HG02970 (cell line): ENCODE results near the gene MXI1.
"Not testable (repeated sequence)": the region's sequence is repeated elsewhere in the genome, so short reads cannot be mapped to it uniquely, and the experiment has no call there.

ENCODE experiments used
- ATAC-seq: cut with Tn5 transposase; IDR thresholded peaks from one replicate; pipeline ENCODE4 v1.9.1; 2021; ENCODE audit warnings: mild to moderate bottlenecking, moderate library complexity, moderate number of reproducible peaks; ENCODE audit not compliant: unreplicated experiment, low FRiP score

The MXI1 gene

DNA sequence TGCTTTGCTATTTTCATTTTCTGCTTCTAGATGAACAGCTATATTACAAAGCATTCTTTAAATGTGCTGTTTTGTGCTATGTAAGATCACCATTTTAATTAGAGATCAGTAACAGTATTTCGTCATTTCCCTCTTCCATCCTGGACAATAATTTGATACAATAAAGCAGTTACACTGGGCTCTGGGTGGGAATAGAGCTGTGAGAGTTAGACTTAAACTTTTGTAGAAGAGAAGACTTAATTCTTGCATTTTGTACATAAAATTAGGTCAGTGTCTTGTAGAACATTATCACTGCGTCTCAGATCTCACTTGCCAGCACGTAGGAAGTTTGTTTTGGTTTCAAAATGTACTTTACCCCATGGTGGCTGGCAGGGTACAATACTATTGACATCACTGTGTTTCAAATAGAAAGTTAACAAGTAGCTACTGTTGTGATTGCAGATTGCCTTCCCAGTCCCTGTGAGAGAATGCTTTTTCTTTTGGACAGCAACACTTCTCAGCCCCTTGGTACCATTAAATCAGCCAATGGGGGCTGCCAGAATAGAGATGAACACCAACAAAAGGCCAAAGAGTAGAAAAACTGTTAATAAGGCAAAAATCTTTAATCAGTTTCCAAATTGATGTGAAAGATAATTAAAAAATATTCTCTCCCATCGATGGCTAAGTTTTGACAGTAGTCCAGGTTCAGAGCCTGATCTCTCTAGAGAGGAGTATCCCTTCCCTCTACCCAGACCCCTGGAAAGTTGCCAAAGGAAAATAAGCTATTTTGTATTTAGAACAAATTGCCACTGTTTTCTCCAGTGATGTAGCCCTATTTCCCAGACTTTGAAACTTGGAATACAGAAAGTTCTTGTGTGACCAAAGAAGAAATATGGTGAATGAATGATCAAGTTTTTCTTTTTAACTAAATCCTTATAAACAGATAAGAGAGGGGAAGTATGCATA lies 62.2 kb downstream of the MXI1 start:
- ATAC-seq: no peak

DNA sequence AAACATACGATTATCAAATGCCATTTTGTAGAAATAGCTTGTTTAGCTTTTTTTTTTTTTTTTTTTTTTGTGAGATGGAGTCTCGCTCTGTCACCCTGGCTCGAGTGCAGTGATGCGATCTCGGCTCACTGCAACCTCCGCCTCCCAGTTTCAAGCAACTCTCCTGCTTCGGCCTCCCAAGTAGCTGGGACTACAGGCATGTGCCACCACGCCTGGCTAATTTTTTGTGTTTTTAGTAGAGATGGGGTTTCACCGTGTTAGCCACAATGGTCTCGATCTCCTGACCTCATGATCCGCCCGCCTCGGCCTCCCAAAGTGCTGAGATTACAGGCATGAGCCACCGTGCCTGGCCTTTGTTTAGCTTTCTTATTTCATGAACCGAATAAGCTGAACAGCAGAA lies 65.6 kb downstream of the MXI1 start:
- not testable (repeated sequence) for ATAC-seq

- ATAC-seq: no peak
These were observed 66.1 kb downstream of the MXI1 start for GRCh38 chr10:110273474-110273873.

GRCh38 chr10:110274072-110274627 lies 66.7 kb downstream of the MXI1 start:
- no peak for ATAC-seq

- no peak for ATAC-seq
These were observed 67.2 kb downstream of the MXI1 start for GRCh38 chr10:110274647-110275046.

GRCh38 chr10:110275128-110275729 lies 67.8 kb downstream of the MXI1 start:
- no peak for ATAC-seq

- no peak for ATAC-seq
These were observed 69.2 kb downstream of the MXI1 start for GRCh38 chr10:110276603-110277002.

DNA sequence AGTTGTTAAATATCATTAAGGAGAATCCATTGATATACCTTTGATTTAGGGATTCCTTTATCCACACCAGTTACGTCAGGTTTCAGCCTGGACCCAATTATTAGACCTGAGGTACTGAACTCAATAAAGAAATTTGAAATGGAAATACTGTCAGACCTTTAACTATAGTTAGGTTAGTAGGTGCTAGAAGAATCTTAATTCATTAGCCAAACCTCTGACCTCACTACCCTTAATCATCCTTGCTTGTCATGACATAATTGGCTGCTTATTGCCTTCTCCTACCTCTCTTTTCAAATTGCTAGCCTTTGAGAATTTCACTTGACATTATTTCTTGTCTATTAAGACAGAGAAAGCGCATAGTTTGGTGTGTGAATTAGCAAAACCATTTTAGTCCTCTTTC lies 70.2 kb downstream of the MXI1 start:
- ATAC-seq: no peak

DNA sequence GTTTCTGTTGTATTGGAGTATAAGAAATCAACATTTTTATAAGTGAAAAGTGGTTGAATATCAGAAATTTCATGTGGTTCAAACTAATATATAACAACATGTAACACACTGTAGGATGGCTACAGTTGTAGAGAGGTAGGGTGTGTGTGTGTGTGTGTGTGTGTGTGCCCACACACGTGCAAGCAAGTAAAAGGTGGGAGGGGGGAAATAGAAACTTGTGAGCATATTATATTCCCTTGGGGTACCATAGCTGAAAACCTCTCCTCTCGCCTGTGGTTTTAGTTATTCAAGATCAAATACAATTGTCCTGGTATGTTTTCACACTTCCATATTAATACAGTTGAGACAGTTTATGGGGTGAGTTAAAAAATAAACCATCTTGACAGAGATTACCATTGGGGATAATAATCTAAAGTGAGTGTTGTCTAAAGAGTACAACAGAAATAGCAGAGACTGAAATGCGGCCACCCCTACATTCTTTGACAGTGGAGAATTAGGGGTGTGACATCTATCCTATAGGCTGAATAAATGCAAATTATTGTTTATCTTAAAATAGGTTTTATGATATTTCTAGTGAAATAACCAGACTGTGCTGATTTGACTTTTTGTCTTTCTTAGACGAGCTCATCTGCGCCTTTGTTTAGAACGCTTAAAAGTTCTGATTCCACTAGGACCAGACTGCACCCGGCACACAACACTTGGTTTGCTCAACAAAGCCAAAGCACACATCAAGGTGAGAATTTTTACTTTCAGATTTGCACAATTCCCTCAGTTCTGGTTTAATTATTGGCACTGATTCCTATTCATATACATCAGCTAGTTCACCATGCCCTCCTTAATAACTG lies 71.4 kb downstream of the MXI1 start:
- ATAC-seq: no peak

DNA sequence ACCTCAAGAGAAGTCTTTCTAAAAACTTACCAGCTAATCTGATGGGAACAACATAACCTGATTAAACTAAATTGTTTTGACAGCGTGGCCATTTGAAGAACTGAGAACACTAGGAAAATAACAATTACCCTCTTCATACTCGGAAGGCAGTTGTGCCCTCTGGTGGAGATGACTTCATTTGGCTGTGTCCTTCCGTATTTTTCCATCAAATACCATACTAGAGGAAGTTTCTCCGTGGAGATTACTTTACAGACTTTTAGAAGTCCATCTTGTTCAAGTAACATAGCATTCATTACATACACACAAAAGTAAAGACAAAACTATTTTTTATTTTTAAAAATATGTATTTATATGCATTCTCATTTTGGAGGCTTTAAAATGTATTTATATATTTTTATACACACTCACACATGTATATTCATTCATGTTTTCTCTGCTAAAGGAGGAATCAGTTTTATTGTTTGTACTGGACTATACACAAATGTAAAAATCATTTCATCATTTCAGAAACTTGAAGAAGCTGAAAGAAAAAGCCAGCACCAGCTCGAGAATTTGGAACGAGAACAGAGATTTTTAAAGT lies 72.1 kb downstream of the MXI1 start:
- ATAC-seq: no peak

GRCh38 chr10:110284262-110284661 lies 76.9 kb downstream of the MXI1 start:
- ATAC-seq: no peak

DNA sequence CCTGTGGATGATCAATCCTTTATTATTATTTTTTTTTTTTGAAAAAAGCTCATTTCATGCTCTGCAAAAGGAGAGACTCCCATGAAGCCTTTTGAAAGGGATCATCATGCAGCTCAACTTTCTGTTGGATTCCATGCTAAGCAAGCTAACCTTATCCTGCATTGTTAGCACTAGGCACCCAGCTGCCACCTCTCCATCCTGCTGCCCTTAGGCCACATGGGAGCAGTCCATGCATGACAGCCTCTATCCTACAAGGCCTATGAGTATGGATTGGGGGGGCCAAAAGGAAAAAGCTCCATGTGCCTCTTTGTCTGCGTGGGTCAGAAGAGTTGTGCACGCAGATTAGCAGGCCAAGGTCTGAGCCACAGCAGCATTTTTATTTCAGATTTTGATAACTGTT lies 78.1 kb downstream of the MXI1 start:
- ATAC-seq: no peak

DNA sequence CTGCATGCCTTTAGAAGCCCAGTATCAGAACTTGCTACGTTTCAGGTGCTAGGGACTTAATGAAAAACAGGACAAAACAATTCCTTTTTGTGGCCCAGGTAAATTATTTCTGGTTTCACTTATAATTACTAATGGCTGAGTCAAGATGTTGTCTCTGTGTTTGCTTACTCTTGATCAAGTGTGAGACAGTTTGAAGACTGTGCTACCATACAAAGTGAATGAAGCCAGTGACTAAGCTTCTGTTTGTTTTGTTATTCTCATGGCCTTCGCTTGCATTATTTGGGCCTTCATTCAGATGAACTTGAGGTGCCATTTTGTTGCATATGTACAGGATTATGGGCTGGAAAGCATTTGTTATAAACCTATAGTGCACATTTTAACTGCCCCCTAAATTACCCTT lies 79.4 kb downstream of the MXI1 start:
- no peak for ATAC-seq

DNA sequence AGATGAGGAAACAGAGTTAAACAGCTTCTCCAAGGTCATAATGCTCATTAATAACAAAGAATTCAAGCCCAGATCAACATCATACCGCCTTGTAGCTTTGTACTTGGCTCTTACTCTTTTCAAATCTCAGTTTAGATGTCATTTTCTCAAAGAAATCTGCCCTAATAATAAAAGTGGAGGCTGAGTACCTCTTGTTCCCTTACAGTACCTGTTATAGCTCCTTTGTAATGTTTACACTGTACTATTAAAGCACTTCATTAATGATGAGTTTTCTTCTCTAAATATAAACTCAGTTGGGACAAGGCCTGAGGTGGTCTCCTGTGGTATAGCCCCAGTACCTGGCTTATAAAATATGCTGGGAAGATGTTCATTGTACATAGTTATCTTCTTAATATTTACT lies 89.6 kb downstream of the MXI1 start:
- ATAC-seq: no peak

- no peak for ATAC-seq
These were observed 93.1 kb downstream of the MXI1 start for GRCh38 chr10:110300486-110300986.

DNA sequence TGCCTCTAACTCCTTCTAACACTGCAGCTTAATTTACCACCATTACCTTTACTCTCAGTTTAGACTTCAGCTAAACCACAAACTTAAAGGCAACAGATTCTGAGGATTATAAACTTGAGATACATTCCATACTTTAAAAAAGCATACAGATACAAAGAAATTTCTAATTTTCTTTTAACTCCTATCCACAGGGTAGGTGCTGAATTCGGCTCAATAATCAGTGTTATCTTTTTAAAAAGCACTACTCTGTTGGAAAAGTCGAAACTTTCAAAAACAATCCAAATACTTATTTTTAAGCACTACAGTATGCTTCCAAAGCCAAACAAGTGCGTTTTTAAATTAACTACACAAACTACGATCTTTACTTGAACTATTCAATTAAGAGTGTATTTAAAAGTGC lies 96.3 kb downstream of the MXI1 start:
- ATAC-seq: no peak

- ATAC-seq: peak; percentile 33
These were observed 97.0 kb downstream of the MXI1 start for GRCh38 chr10:110304394-110304779.

- peak; percentile 96 for ATAC-seq
These were observed 97.5 kb downstream of the MXI1 start, which contains the start of gene SMNDC1 for GRCh38 chr10:110304780-110305421. TSS of gene SMNDC1 (minus strand) at chr10:110304920. CDS start at chr10:110303587, 1,333 bp downstream.

- ATAC-seq: no peak
These were observed 98.5 kb downstream of the MXI1 start for GRCh38 chr10:110305767-110306451.
